Measurements from ENCODE around the gene EMC10.

Gene EMC10

GRCh38 chr19:50430888-50431342 is 45.4 kb upstream of the EMC10 start:
- H2BK5ac ChIP-seq (ENCODE audit: low read depth, low read length, poor library complexity) = no peak overlapping the region
- H3K4ac ChIP-seq (ENCODE audit: low read depth, low read length) = no peak overlapping the region
- H3K27me3 ChIP-seq (ENCODE audit: insufficient read depth, low read length) = no peaks in the 10 kb centered on the region
- H3K14ac ChIP-seq (ENCODE audit: low read length) = no peak overlapping the region
- H3K23ac ChIP-seq (ENCODE audit: low read length) = no peak overlapping the region
- H3K27ac ChIP-seq (ENCODE audit: low read depth, low read length) = no peak overlapping the region
- H2AK5ac ChIP-seq (ENCODE audit: low read length) = no peak overlapping the region
- no peak overlapping the region for H3K9ac ChIP-seq (ENCODE audit: low read length)
- peak overlapping the region; percentile 94 for H3K4me2 ChIP-seq (ENCODE audit: low read length)
- no peak for DNase-seq
- peaks cover 6 to 8% of the 10 kb centered on the region in 2 experiments for H3K4me1 ChIP-seq (ENCODE audit: control insufficient read depth in 1 of 2, insufficient read depth in 2 of 2, low read length in 2 of 2)
- H3K79me2 ChIP-seq (ENCODE audit: control insufficient read depth, insufficient read depth, low read length, poor library complexity) = peaks cover 2% of the 10 kb centered on the region
- peak overlapping the region; percentile 84 for H2AFZ ChIP-seq (ENCODE audit: insufficient read depth, low read length, poor library complexity)
- H3K79me1 ChIP-seq (ENCODE audit: low read length) = peaks cover 7% of the 10 kb centered on the region
- no peaks in the 10 kb centered on the region for H3K36me3 ChIP-seq (ENCODE audit: control insufficient read depth in 1 of 2, insufficient read depth in 2 of 2, low read length in 2 of 2)
- H4K8ac ChIP-seq (ENCODE audit: low read depth, low read length) = peak overlapping the region; percentile 64
- WGBS (ENCODE audit: extremely low coverage, insufficient coverage, insufficient read length) = no CpG with 5 or more reads among the region's 13 CpGs
- H4K12ac ChIP-seq (ENCODE audit: low read depth, low read length) = no peak overlapping the region
- H3K4me3 ChIP-seq (ENCODE audit: low read depth, low read length) = no peak overlapping the region
- no peak overlapping the region for H2BK120ac ChIP-seq (ENCODE audit: insufficient read depth, low read length, poor library complexity)
- H2BK12ac ChIP-seq (ENCODE audit: low read length) = no peak overlapping the region
- no peak overlapping the region for H3K18ac ChIP-seq (ENCODE audit: low read length)
- H4K91ac ChIP-seq (ENCODE audit: low read depth, low read length) = no peak overlapping the region
- peaks cover 3% of the 10 kb centered on the region for H3K9me3 ChIP-seq (ENCODE audit: insufficient read depth, low read depth, low read length)

GRCh38 chr19:50431343-50432220 is 44.7 kb upstream of the EMC10 start:
- no peak overlapping the region for H4K12ac ChIP-seq (ENCODE audit: low read depth, low read length)
- H2BK5ac ChIP-seq (ENCODE audit: low read depth, low read length, poor library complexity) = no peak overlapping the region
- peak overlapping the region; percentile 1 for H3K9ac ChIP-seq (ENCODE audit: low read length)
- no peaks in the 10 kb centered on the region for H3K36me3 ChIP-seq (ENCODE audit: control insufficient read depth in 1 of 2, insufficient read depth in 2 of 2, low read length in 2 of 2)
- WGBS (ENCODE audit: extremely low coverage, insufficient coverage, insufficient read length) = no CpG with 5 or more reads among the region's 54 CpGs
- H3K27ac ChIP-seq (ENCODE audit: low read depth, low read length) = no peak overlapping the region
- H3K4me3 ChIP-seq (ENCODE audit: low read depth, low read length) = peak overlapping the region; percentile 74
- peak overlapping the region; percentile 62 for H2BK120ac ChIP-seq (ENCODE audit: insufficient read depth, low read length, poor library complexity)
- no peak overlapping the region for H3K4ac ChIP-seq (ENCODE audit: low read depth, low read length)
- H3K23ac ChIP-seq (ENCODE audit: low read length) = no peak overlapping the region
- no peak overlapping the region for H2BK12ac ChIP-seq (ENCODE audit: low read length)
- H2AK5ac ChIP-seq (ENCODE audit: low read length) = no peak overlapping the region
- H2AFZ ChIP-seq (ENCODE audit: insufficient read depth, low read length, poor library complexity) = peak overlapping the region; percentile 84
- no peaks in the 10 kb centered on the region for H3K27me3 ChIP-seq (ENCODE audit: insufficient read depth, low read length)
- peak overlapping the region; percentile 70 for H3K14ac ChIP-seq (ENCODE audit: low read length)
- peaks cover 6 to 8% of the 10 kb centered on the region in 2 experiments for H3K4me1 ChIP-seq (ENCODE audit: control insufficient read depth in 1 of 2, insufficient read depth in 2 of 2, low read length in 2 of 2)
- peaks cover 3% of the 10 kb centered on the region for H3K9me3 ChIP-seq (ENCODE audit: insufficient read depth, low read depth, low read length)
- peak overlapping the region; percentile 81 for H4K8ac ChIP-seq (ENCODE audit: low read depth, low read length)
- DNase-seq = peak; percentile 77 to 87
- peaks cover 7% of the 10 kb centered on the region for H3K79me1 ChIP-seq (ENCODE audit: low read length)
- H3K4me2 ChIP-seq (ENCODE audit: low read length) = peak overlapping the region; percentile 94
- no peak overlapping the region for H4K91ac ChIP-seq (ENCODE audit: low read depth, low read length)
- peaks cover 2% of the 10 kb centered on the region for H3K79me2 ChIP-seq (ENCODE audit: control insufficient read depth, insufficient read depth, low read length, poor library complexity)
- peak overlapping the region; percentile 39 for H3K18ac ChIP-seq (ENCODE audit: low read length)

- Histone ChIP-seq H3K27ac (ENCODE audit: low read depth, low read length) (no peak within 1 kb of the TSS), H3K14ac (ENCODE audit: low read length) (peak within 1 kb of the TSS; percentile 70), H3K4me3 (ENCODE audit: low read depth, low read length) (peak within 1 kb of the TSS; percentile 74), H2AK5ac (ENCODE audit: low read length) (no peak within 1 kb of the TSS), H3K4me1 (ENCODE audit: control insufficient read depth in 1 of 2, insufficient read depth in 2 of 2, low read length in 2 of 2) (peaks cover 6 to 8% of the 10 kb centered on the region in 2 experiments), H3K9ac (ENCODE audit: low read length) (no peak within 1 kb of the TSS), H3K18ac (ENCODE audit: low read length) (peak within 1 kb of the TSS; percentile 39), H2AFZ (ENCODE audit: insufficient read depth, low read length, poor library complexity) (peak within 1 kb of the TSS; percentile 66), H3K79me1 (ENCODE audit: low read length) (peaks cover 7% of the 10 kb centered on the region), H3K4ac (ENCODE audit: low read depth, low read length) (peak within 1 kb of the TSS; percentile 49), H3K79me2 (ENCODE audit: control insufficient read depth, insufficient read depth, low read length, poor library complexity) (peaks cover 2% of the 10 kb centered on the region), H4K91ac (ENCODE audit: low read depth, low read length) (no peak within 1 kb of the TSS), H3K9me3 (ENCODE audit: insufficient read depth, low read depth, low read length) (peaks cover 3% of the 10 kb centered on the region), H2BK120ac (ENCODE audit: insufficient read depth, low read length, poor library complexity) (peak within 1 kb of the TSS; percentile 62), H3K27me3 (ENCODE audit: insufficient read depth, low read length) (no peaks in the 10 kb centered on the region), H4K12ac (ENCODE audit: low read depth, low read length) (peak within 1 kb of the TSS; percentile 65), H3K23ac (ENCODE audit: low read length) (no peak within 1 kb of the TSS), H3K36me3 (ENCODE audit: control insufficient read depth in 1 of 2, insufficient read depth in 2 of 2, low read length in 2 of 2) (no peaks in the 10 kb centered on the region), H4K8ac (ENCODE audit: low read depth, low read length) (peak within 1 kb of the TSS; percentile 81), H2BK5ac (ENCODE audit: low read depth, low read length, poor library complexity) (no peak within 1 kb of the TSS), H3K4me2 (ENCODE audit: low read length) (peak within 1 kb of the TSS; percentile 94), H2BK12ac (ENCODE audit: low read length) (no peak within 1 kb of the TSS)
- WGBS (ENCODE audit: extremely low coverage, insufficient coverage, insufficient read length) = no CpG with 5 or more reads among the region's 40 CpGs
- peak; percentile 16 to 36 for DNase-seq
These were observed 43.9 kb upstream of the EMC10 start, which contains the start of gene MYBPC2 for GRCh38 chr19:50432221-50433028. Gene MYBPC2, plus strand, starts transcription at chr19:50432892. Its CDS starts 62 bp downstream, at chr19:50432954.
